ENCODE measurements around the gene CLMP.

- TF ChIP-seq CTCF (IDR thresholded peaks at IDR 0.05) (no peak), EP300 (IDR thresholded peaks at IDR 0.05) (no peak)
Observed at GRCh38 chr11:123195188-123196059, at the start of gene CLMP.

All from esophagus muscularis mucosa (tissue), 3 donors.